HL-60 (cell line): ENCODE measurements around the gene KIF5A.

Experiments used
- DNase-seq, 2 experiments: peaks; one replicate each; pipeline ENCODE4 v3.0.0-alpha.2; 2010 to 2020; ENCODE audit warnings: low read depth in 1 of 2, low spot score in 1 of 2
- H3K27ac ChIP-seq: fragments of 250-450 bp; sonication (Bioruptor Pico); replicated peaks from 2 replicates; pipeline ENCODE4 v1.5.1; 2020; ENCODE audit warnings: mild to moderate bottlenecking, moderate library complexity
- H3K27me3 ChIP-seq: fragments of 250-450 bp; sonication (Bioruptor Pico); 2 replicates; pipeline ENCODE4 v1.5.1; 2021; ENCODE audit warnings: mild to moderate bottlenecking, moderate library complexity; ENCODE audit not compliant: insufficient read depth, poor library complexity, severe bottlenecking
- H3K4me3 ChIP-seq: replicated peaks from 2 replicates; pipeline ENCODE4 v1.5.1; 2011; ENCODE audit warnings: mild to moderate bottlenecking, control low read depth, low read length; ENCODE audit not compliant: insufficient read depth
- CTCF ChIP-seq: IDR thresholded peaks from one replicate; pipeline ENCODE4 v1.5.1; 2011; ENCODE audit warnings: low read length, control low read depth, inconsistent platforms; ENCODE audit not compliant: insufficient read depth
- GABPA ChIP-seq: IDR thresholded peaks from 2 replicates; pipeline ENCODE4 v1.6.1; 2012; ENCODE audit warnings: low read depth
- POLR2AphosphoS5 ChIP-seq: IDR thresholded peaks from 2 replicates; pipeline ENCODE4 v1.6.1; 2012; ENCODE audit warnings: low read depth
- REST ChIP-seq: IDR thresholded peaks from 2 replicates; pipeline ENCODE4 v1.6.1; 2012; ENCODE audit warnings: low read depth; ENCODE audit not compliant: insufficient replicate concordance
- SPI1 ChIP-seq: IDR thresholded peaks from 2 replicates; pipeline ENCODE4 v1.6.1; 2012; ENCODE audit warnings: low read depth, mild to moderate bottlenecking, borderline replicate concordance

KIF5A gene

DNA sequence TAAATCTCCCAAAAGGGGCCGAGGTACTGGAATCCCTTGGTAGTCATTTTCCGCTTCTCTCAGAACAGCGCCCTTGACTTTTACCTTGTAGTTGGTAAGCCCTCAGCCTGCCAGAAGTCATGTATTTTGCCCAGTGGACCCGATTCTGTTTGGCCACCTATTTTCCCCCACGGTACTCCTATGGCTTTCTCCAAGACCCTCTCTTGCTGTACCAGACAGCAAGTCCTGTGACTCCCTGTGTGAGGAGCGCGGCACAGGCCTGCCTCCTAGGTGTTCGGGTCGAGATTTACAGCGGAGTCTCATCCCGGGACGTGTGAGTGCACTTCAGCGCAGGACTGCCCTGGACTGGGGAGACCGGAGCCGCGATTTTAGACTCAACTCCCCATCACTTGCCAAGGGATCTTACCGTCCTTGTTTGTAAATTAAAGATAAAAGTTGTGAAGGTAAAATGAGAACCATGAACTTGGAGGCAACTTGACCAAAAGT, 28.3 kb upstream of the KIF5A start:
- Histone ChIP-seq H3K27ac (peak overlapping the region; percentile 99), H3K4me3 (peak overlapping the region; percentile 40; the same call in 1 of the 2 replicates), H3K27me3 (no peaks in the 10 kb centered on the region)
- no peak for TF ChIP-seq POLR2AphosphoS5
- no peak for TF ChIP-seq SPI1
- no peak for TF ChIP-seq REST
- TF ChIP-seq CTCF, result no peak
- TF ChIP-seq GABPA, result no peak
- DNase-seq, result peak in 1 of 2 experiments; percentile 57

GRCh38 chr12:57522011-57522886, 27.6 kb upstream of the KIF5A start, which contains the start of gene MBD6:
MBD6 (plus strand) TSS chr12:57522824; CDS start chr12:57524304, 1,480 bp downstream.
- H3K27ac ChIP-seq, result peak within 1 kb of the TSS; percentile 99
- no peak for TF ChIP-seq GABPA
- TF ChIP-seq SPI1, result peak; percentile 50; the same call in 1 of the 2 replicates
- peak; percentile 24 for TF ChIP-seq REST
- TF ChIP-seq POLR2AphosphoS5, result peak; percentile 59; the same call in 1 of the 2 replicates
- DNase-seq, result peak; percentile 92 to 96
- peak within 1 kb of the TSS; percentile 86 for H3K4me3 ChIP-seq
- no peaks in the 10 kb centered on the region for H3K27me3 ChIP-seq

GRCh38 chr12:57522887-57523705, 26.7 kb upstream of the KIF5A start:
- peak; percentile 84 to 93 for DNase-seq
- Histone ChIP-seq H3K27ac (peak overlapping the region; percentile 99), H3K4me3 (peak overlapping the region; percentile 86), H3K27me3 (no peaks in the 10 kb centered on the region)
- TF ChIP-seq SPI1 (peak; percentile 57; the same call in 1 of the 2 replicates), REST (no peak), POLR2AphosphoS5 (peak; percentile 80; the same call in 1 of the 2 replicates), CTCF (no peak)
